HG03025 (cell line): ENCODE results near the gene SUGP2.

Experiments
- ATAC-seq: cut with Tn5 transposase; IDR thresholded peaks from one replicate; pipeline ENCODE4 v1.9.1; 2021; ENCODE audit warnings: mild to moderate bottlenecking, moderate library complexity; ENCODE audit not compliant: unreplicated experiment, low FRiP score

SUGP2 gene

DNA sequence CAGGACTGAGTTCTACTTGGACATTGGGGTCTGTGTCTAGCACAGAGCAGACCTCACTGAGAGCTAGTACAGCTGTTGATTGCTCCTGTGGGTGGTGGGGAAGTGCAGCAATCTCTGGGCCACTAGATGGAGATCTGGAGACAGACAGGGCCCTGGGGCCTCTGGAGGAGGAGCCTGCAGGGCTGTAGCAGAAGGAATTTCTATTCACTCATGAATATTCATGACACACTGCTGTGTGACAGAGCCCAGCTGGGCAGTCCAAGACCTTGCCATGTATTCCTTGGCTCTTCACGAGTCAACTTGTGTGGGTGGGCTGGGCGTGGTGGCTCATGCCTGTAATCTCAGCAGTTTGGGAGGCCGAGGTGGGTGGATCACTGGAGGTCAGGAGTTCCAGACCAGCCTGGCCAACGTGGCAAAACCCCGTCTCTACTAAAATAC lies 37.5 kb downstream of the SUGP2 start:
- no peak for ATAC-seq

DNA sequence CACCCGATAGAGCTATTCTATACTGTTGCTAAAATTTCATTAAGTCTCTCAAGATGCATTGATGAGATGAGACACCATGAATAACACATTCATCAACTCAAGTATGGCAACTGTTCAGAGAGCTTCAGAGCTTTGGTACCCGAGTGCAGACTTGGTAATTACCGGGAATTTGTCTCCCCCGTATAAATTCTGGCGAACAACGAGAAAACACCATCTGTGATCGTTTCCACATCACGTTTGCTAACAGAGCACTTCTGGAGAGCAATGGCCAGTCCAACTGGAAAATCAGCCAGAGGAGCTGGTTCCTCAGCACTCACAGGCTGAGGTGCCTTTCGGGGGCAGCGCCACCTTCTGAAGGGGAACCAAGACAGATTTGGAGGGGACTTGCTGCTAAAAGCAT lies 40.2 kb downstream of the SUGP2 start:
- ATAC-seq = no peak

DNA sequence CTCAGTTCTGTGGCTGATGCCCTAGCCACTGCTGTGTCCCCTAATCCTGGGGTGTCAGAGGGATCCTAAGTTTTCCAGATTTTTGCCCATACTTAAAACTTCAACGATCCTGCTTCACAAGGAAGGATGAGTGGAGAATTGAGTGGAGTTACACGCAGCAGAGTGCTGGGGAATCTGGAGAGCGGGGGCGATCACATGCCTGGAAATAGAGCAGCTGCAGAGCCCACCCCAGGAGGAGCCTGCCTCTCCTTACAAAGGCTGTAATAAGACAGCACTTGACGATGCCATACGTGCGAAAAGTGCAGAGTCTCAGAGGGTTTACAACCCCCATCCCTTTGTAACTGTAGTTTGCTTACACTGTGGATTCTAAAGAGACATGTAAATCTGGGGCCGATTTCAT lies 40.6 kb downstream of the SUGP2 start:
- ATAC-seq = no peak

GRCh38 chr19:18991468-18991867 lies 41.8 kb downstream of the SUGP2 start:
- ATAC-seq = no peak

- no peak for ATAC-seq
Observed at GRCh38 chr19:18991006-18991405, 42.3 kb downstream of the SUGP2 start.

GRCh38 chr19:18990128-18990708 lies 43.1 kb downstream of the SUGP2 start:
- ATAC-seq = no peak

GRCh38 chr19:18989316-18989715 lies 44.0 kb downstream of the SUGP2 start:
- no peak for ATAC-seq

DNA sequence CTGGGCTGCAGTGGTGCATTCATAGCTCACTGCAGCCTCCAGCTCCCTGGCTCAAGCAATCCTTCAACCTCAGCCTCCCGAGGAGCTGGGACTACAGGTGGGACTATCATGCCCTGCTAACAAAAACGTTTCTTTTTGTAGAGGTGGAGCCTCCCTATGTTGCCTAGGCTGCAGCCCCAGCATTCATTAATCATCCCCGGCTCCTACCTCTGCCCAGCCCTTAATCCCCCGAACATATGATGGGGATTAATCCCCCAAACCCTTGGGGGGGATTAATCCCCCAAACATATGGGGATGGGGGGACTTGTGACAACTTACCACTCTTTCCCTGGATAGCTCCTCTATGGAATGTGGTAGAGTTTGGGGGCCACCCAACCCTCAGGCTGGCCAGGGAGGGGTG lies 45.9 kb downstream of the SUGP2 start:
- ATAC-seq = no peak

GRCh38 chr19:18985257-18985656 lies 48.1 kb downstream of the SUGP2 start:
- no peak for ATAC-seq

GRCh38 chr19:18984251-18984650 lies 49.1 kb downstream of the SUGP2 start:
- ATAC-seq = no peak

- no peak for ATAC-seq
Observed at GRCh38 chr19:18982669-18983068, 50.6 kb downstream of the SUGP2 start.

GRCh38 chr19:18980432-18981020 lies 52.8 kb downstream of the SUGP2 start:
- no peak for ATAC-seq

DNA sequence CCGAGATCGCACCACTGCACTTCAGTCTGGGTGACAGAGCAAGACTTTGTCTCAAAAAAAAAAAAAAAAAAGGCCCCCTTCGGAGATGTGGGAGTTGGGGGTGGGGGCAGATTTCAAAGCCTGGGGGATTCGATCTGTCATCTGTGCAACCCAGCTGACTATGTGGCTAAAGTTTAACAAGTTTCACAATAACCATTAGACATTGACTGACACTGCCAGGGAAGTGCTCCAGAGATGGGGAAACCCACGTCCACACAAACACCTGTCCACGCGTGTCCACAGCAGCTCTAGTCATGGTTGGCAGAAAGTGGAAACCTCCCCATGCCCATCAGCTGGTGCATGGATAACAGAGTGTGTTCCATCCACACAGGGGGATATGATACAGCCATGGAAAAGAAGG lies 54.7 kb downstream of the SUGP2 start:
- ATAC-seq = no peak

- no peak for ATAC-seq
Observed at GRCh38 chr19:18975869-18976268, 57.4 kb downstream of the SUGP2 start.

DNA sequence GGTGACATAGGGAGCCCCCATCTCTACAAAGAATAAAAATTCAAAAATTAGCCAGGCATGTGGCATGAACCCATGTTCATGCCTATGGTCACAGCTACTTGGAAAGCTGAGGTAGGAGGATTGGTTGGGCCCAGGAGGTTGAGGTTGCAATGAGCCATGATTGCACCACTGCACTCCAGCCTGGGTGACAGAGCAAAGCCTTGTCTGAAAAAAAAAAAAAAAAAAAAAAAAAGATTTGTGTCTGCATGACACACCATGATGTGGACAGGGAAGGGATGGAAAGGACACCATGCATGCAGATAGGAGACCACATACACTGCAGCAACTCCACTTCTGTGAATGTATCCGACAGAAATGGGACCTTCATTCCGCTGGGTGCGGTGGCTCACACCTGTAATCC lies 58.3 kb downstream of the SUGP2 start:
- ATAC-seq = no peak

DNA sequence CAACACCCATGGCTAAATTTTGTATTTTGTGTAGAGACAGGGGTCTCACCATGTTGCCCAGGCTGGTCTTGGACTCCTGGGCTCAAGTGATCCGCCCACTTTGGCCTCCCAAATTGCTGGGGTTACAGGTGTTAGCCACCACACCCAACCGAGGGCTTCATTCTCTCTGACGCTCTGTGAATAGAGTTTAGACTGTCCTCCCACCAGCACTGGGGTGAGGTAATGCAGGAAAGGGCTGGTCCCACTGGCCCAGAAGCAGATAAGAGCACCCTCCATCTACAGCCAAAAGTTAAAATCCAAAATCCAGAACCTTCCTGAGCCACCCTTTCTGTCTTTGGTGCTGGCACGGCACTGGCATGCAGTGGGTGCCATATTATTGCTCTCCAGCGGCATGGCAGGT lies 60.5 kb downstream of the SUGP2 start:
- no peak for ATAC-seq

- no peak for ATAC-seq
Observed at GRCh38 chr19:18972301-18972811, 61.0 kb downstream of the SUGP2 start.

DNA sequence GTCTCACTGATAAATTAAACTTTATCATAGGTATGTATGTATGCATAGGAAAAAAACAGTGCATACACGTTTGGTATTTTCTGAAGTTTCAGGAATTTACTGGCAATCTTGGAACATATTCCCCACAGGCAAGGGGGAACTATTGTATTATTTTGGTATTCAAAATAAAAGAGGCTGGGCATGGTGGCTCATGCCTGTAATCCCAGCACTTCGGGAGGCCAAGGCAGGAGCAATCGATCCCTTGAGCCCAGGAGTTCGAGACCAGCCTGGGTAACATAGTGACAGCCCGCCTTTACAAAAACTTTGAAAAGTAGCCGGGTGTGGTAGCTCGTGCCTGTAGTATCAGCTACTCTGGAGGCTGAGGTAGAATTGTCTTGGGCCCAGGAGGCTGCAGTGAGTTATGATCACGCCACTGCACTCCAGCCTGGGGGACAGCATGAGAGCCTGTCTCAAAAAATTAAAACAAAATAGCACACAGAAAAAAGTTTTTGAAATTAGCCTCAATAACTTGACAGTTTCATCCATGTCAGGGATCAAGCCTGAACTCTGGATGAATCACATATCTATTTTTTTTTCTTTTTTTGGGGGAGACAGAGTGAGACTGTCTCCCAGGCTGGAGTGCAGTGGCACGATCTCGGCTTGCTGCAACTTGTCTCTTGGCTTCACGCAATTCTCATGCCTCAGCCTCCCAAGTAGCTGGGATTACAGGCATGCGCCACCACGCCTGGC lies 63.2 kb downstream of the SUGP2 start:
- ATAC-seq = no peak

DNA sequence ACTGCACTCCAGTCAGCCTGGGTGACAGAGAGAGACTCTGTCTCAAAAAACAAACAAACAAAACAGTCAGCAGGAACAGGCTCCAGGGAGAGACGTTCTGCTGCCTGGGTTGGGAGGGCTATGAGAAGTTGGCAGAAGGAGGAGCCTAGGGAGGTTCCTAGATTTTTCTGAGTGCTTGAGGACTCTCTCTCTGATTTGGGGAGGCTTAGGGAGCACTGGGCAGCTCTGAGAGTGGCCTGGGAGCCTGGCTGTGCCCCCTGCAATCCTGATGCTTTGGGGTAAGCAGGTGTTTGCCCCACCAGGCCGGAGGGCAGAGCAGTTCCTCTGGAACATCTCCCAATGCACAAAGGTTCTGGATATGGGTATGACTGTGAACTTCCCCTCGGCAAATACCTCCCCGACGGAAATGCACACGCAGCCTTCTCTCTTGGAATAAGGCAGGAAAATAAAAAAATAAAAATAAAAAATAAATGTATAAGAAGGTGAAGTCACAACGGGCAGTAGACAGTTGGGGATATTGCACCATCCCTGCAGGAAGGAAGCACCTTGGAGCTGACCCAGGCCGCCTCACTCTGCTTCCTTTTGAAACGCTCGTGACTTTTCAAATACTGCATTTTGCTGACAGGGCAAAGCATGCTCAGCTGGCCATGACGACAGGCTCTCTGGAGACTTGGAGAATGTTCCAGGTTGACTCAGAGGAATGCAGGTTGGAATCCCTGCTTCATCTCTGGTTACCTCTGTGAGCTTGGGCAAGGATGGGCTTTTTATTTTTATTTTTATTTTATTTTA lies 65.8 kb downstream of the SUGP2 start:
- ATAC-seq = no peak

DNA sequence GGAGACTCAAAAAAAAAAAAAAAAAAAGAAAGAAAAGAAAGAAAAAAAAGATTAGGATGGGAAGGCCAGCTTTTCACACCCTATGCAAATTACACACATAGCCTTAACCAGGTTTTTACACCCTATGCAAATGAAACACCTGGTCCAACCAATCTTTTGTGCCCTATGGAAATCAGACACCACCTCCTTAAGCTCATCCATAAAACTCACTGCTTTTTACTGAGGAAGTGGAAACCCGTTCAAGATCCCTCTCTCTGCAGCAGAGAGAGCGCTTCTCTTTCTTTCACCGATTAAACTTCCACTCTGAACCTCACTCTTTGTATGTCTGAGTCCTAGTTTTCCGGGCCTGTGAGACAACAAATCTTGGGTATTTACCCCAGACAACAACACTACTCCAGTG lies 67.0 kb downstream of the SUGP2 start:
- ATAC-seq = no peak

DNA sequence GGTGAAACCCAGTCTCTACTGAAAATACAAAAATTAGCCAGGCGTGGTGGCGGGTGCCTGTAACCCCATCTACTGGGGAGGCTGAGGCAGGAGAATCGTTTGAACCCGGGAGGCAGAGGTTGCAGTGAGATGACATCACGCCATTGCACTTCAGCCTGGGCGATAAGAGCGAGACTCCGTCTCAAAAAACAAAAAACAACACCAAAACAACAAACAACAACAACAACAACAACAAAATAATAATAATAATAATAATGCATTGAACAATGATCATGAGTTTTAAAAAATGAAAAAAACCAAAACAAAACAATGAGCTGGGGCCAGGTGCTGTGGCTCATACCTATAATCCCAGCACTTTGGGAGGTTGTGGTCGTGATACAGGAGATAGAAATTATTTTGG lies 69.2 kb downstream of the SUGP2 start:
- ATAC-seq = no peak
